H1 (cell line): ENCODE results near the gene CELF4. TPM values are rescaled to one million over a fixed set of nuclear protein-coding genes. Genes with fewer than 3 reads are reported as not detected.

Experiments used
- CTCF ChIA-PET: fragments of 300-600 bp; sonication (Branson Sonifier 250); formaldehyde crosslinking; loops from one replicate; lab custom pipeline; 2021; ENCODE audit not compliant: partially characterized antibody; lab: Charles Lee
- POLR2A ChIA-PET: fragments of 300-600 bp; sonication (Branson Sonifier 250); formaldehyde crosslinking; loops from one replicate; lab custom pipeline; 2021; ENCODE audit warnings: inconsistent platforms; ENCODE audit not compliant: partially characterized antibody; lab: Charles Lee
- DNase-seq, 2 experiments: peaks; one replicate each; pipeline versions ENCODE4 v3.0.0 to v3.0.0-alpha.2; 2010 to 2022; ENCODE audit warnings: low spot score in 2 of 2, low read depth in 1 of 2, mixed read lengths in 1 of 2
- FAIRE-seq: peaks from 2 replicates; lab custom pipeline; 2011; peaks lifted over from hg19 to GRCh38; lab: Jason Lieb, UNC
- H2AFZ ChIP-seq: 2 replicates; pipeline ENCODE4 v1.8.1; 2012; ENCODE audit warnings: low read length, inconsistent platforms
- H2AK5ac ChIP-seq: 2 replicates; pipeline ENCODE4 v1.6.1; 2013; ENCODE audit warnings: low read depth, low read length
- H2BK120ac ChIP-seq: replicated peaks from 2 replicates; pipeline ENCODE3; 2013; ENCODE audit warnings: low read depth, low read length, inconsistent platforms
- H2BK12ac ChIP-seq: 2 replicates; pipeline ENCODE4 v1.6.1; 2013; ENCODE audit warnings: low read depth, low read length
- H2BK15ac ChIP-seq: 2 replicates; pipeline ENCODE4 v1.6.1; 2013; ENCODE audit warnings: low read length
- H2BK20ac ChIP-seq: 2 replicates; pipeline ENCODE4 v1.6.1; 2013; ENCODE audit warnings: low read length
- H2BK5ac ChIP-seq: 2 replicates; pipeline ENCODE4 v1.6.1; 2013; ENCODE audit warnings: low read depth, low read length
- H3K14ac ChIP-seq: 2 replicates; pipeline ENCODE4 v1.6.1; 2013; ENCODE audit warnings: inconsistent platforms; ENCODE audit not compliant: insufficient read length
- H3K18ac ChIP-seq: 2 replicates; pipeline ENCODE4 v1.6.1; 2013; ENCODE audit warnings: low read length; ENCODE audit errors: extremely low read depth
- H3K23ac ChIP-seq: 2 replicates; pipeline ENCODE4 v1.6.1; 2013; ENCODE audit warnings: inconsistent platforms; ENCODE audit not compliant: insufficient read length
- H3K23me2 ChIP-seq: 2 replicates; pipeline ENCODE4 v1.6.1; 2013; ENCODE audit warnings: low read depth, low read length
- H3K27ac ChIP-seq: 2 replicates; pipeline ENCODE4 v1.6.1; 2011; ENCODE audit warnings: low read depth, low read length, inconsistent platforms
- H3K27me3 ChIP-seq, 4 experiments: replicated peaks in 1 of 4; 1 replicate in 1 of 4; 2 replicates in 3 of 4; pipeline versions ENCODE4 v1.6.1 to v1.8.1; 2011 to 2013; ENCODE audit warnings: low read length in 3 of 4, mild to moderate bottlenecking in 3 of 4, inconsistent platforms in 2 of 4, mixed read lengths in 2 of 4, moderate library complexity in 1 of 4; ENCODE audit not compliant: control insufficient read depth in 3 of 4, insufficient read depth in 3 of 4; ENCODE audit errors: extremely low read depth in 1 of 4
- H3K36me3 ChIP-seq, 4 experiments: 2 replicates each; pipeline versions ENCODE4 v1.6.1 to v1.8.1; 2011 to 2013; ENCODE audit warnings: mild to moderate bottlenecking in 4 of 4, low read length in 3 of 4, moderate library complexity in 2 of 4, control low read depth in 1 of 4, inconsistent platforms in 1 of 4; ENCODE audit not compliant: insufficient read depth in 4 of 4, control insufficient read depth in 2 of 4
- H3K4ac ChIP-seq: replicated peaks from 2 replicates; pipeline ENCODE3; 2013; ENCODE audit warnings: low read length, low read depth, mixed read lengths, inconsistent platforms; ENCODE audit not compliant: insufficient read length
- H3K4me1 ChIP-seq, 4 experiments: replicated peaks in 1 of 4; 1 replicate in 1 of 4; 2 replicates in 3 of 4; pipeline versions ENCODE4 v1.6.1 to v1.8.1; 2011 to 2013; ENCODE audit warnings: low read length in 3 of 4, inconsistent platforms in 2 of 4, mixed read lengths in 1 of 4; ENCODE audit not compliant: insufficient read depth in 4 of 4, control insufficient read depth in 3 of 4
- H3K4me2 ChIP-seq, 2 experiments: 2 replicates each; pipeline versions ENCODE4 v1.6.1 to v1.8.1; 2011 to 2013; ENCODE audit warnings: low read depth in 2 of 2, low read length in 2 of 2, control low read depth in 1 of 2, inconsistent platforms in 1 of 2, mild to moderate bottlenecking in 1 of 2; ENCODE audit not compliant: insufficient read depth in 1 of 2
- H3K4me3 ChIP-seq, 4 experiments: fragments of 200-600, 300-600 bp in 1 of 4; sonication (generic), shearing (Covaris generic), sonication (Bioruptor Twin) in 1 of 4; 2 replicates each; pipeline versions ENCODE4 v1.5.1 to v1.8.1; 2011 to 2016; ENCODE audit warnings: low read length in 4 of 4, low read depth in 3 of 4, control low read depth in 2 of 4, inconsistent platforms in 2 of 4, mild to moderate bottlenecking in 2 of 4, mixed read lengths in 1 of 4, moderate library complexity in 1 of 4; ENCODE audit not compliant: insufficient read depth in 2 of 4; ENCODE audit errors: extremely low read depth in 1 of 4
- H3K56ac ChIP-seq: replicated peaks from 2 replicates; pipeline ENCODE3; 2013; ENCODE audit warnings: low read depth, mild to moderate bottlenecking, mixed read lengths, low read length, inconsistent platforms; ENCODE audit not compliant: insufficient read length
- H3K79me1 ChIP-seq: 2 replicates; pipeline ENCODE4 v1.6.1; 2013; ENCODE audit warnings: low read depth, low read length, control low read depth
- H3K79me2 ChIP-seq, 2 experiments: 2 replicates each; pipeline versions ENCODE4 v1.6.1 to v1.8.1; 2012 to 2013; ENCODE audit warnings: low read length in 2 of 2, mild to moderate bottlenecking in 2 of 2, inconsistent platforms in 1 of 2; ENCODE audit not compliant: insufficient read depth in 2 of 2, control insufficient read depth in 1 of 2
- H3K9ac ChIP-seq, 4 experiments: replicated peaks in 1 of 4; 1 replicate in 1 of 4; 2 replicates in 3 of 4; pipeline versions ENCODE4 v1.6.1 to v1.8.1; 2011 to 2013; ENCODE audit warnings: low read depth in 3 of 4, low read length in 3 of 4, control low read depth in 2 of 4, mild to moderate bottlenecking in 2 of 4, moderate library complexity in 2 of 4, inconsistent platforms in 1 of 4; ENCODE audit errors: extremely low read depth in 1 of 4
- H3K9me3 ChIP-seq, 2 experiments: 2 replicates each; pipeline versions ENCODE4 v1.6.1 to v1.8.1; 2012 to 2013; ENCODE audit warnings: mild to moderate bottlenecking in 2 of 2, moderate library complexity in 2 of 2, control low read depth in 1 of 2, inconsistent platforms in 1 of 2, low read depth in 1 of 2, low read length in 1 of 2, mixed read lengths in 1 of 2; ENCODE audit not compliant: insufficient read depth in 2 of 2
- H4K20me1 ChIP-seq, 2 experiments: replicated peaks in 1 of 2; 2 replicates each; pipeline versions ENCODE3 to v1.8.1; 2011 to 2013; ENCODE audit warnings: inconsistent platforms in 2 of 2, low read length in 2 of 2, mild to moderate bottlenecking in 1 of 2; ENCODE audit not compliant: insufficient read depth in 2 of 2, control insufficient read depth in 1 of 2
- H4K5ac ChIP-seq: 2 replicates; pipeline ENCODE4 v1.6.1; 2013; ENCODE audit warnings: low read length, low read depth, mixed read lengths, inconsistent platforms; ENCODE audit not compliant: insufficient read length
- H4K8ac ChIP-seq: 2 replicates; pipeline ENCODE4 v1.8.0; 2013; ENCODE audit warnings: mild to moderate bottlenecking, moderate library complexity, low read length, inconsistent platforms; ENCODE audit not compliant: insufficient read depth; ENCODE audit errors: extremely low read depth
- H4K91ac ChIP-seq: replicated peaks from 2 replicates; pipeline ENCODE3; 2013; ENCODE audit warnings: low read length, mixed read lengths, inconsistent platforms; ENCODE audit not compliant: insufficient read length
- BRCA1 ChIP-seq: IDR thresholded peaks from 2 replicates; pipeline ENCODE4 v1.6.1; 2012; ENCODE audit warnings: low read depth, low read length, improper control_type of control experiment
- CHD1 ChIP-seq: IDR thresholded peaks from 2 replicates; pipeline ENCODE4 v1.6.1; 2012; ENCODE audit warnings: low read depth, low read length, improper control_type of control experiment
- EGR1 ChIP-seq: IDR thresholded peaks from 2 replicates; pipeline ENCODE4 v1.6.1; 2011; ENCODE audit warnings: low read depth, low read length, borderline replicate concordance
- FOSL1 ChIP-seq: IDR thresholded peaks from 2 replicates; pipeline ENCODE4 v1.6.1; 2011; ENCODE audit warnings: mild to moderate bottlenecking, low read depth, low read length, moderate library complexity; ENCODE audit not compliant: insufficient read depth
- KDM5A ChIP-seq: fragments of 200-600 bp; IDR thresholded peaks from 2 replicates; pipeline ENCODE4 v1.7.1; 2012; ENCODE audit warnings: mild to moderate bottlenecking, low read length, inconsistent platforms, mixed read lengths
- RFX5 ChIP-seq: IDR thresholded peaks from 2 replicates; pipeline ENCODE4 v1.6.1; 2011; ENCODE audit warnings: low read depth, low read length, improper control_type of control experiment, borderline replicate concordance
- RNF2 ChIP-seq: fragments of 200-900, 300-1000 bp; sonication (generic); IDR thresholded peaks from 2 replicates; pipeline ENCODE4 v1.7.1; 2016; ENCODE audit warnings: borderline replicate concordance, low read depth, mild to moderate bottlenecking, antibody characterized with exemption, low read length; ENCODE audit not compliant: poor library complexity, severe bottlenecking; ENCODE audit errors: missing control alignments
- SP1 ChIP-seq: IDR thresholded peaks from 2 replicates; pipeline ENCODE4 v1.6.1; 2011; ENCODE audit warnings: low read depth, low read length
- USF2 ChIP-seq: IDR thresholded peaks from 2 replicates; pipeline ENCODE4 v1.6.1; 2011; ENCODE audit warnings: low read length, improper control_type of control experiment
- WGBS, 2 experiments: shearing (Covaris generic) in 1 of 2; methylation state at CpG; one replicate each; pipeline versions ENCODE4 v1.1.6 to v1.1.7; 2013 to 2015; ENCODE audit warnings: low lambda C conversion rate in 2 of 2, mixed read lengths in 2 of 2, inconsistent platforms in 1 of 2, low coverage in 1 of 2, missing lambda C conversion rate in 1 of 2; ENCODE audit not compliant: insufficient replicate concordance in 2 of 2, insufficient coverage in 1 of 2, insufficient read length in 1 of 2; ENCODE audit errors: extremely low coverage in 1 of 2, missing lambda C conversion rate in 1 of 2; 5-methylcytosine and 5-hydroxymethylcytosine counted together
- polyA plus RNA-seq, 7 experiments: library from polyadenylated mRNA; depleted of rRNA in 3 of 7; stranded (reverse) in 5 of 7; unstranded in 2 of 7; fragments of >200 nt in 5 of 7; fragments of 200-250 nt in 2 of 7; gene quantifications; 1 replicate in 5 of 7; 2 replicates in 1 of 7; 4 replicates in 1 of 7; pipeline versions ENCODE4 v1.2.1 to v1.2.3, GENCODE V29; 2011 to 2013; ENCODE audit warnings: missing spikeins in 2 of 7, mixed read lengths in 2 of 7
- total RNA-seq: library from RNA; stranded (reverse); fragmentation: NEBNext Ultra II Directional; extraction: Animal tissue kit (Norgen Biotek cat#: 25700); gene quantifications from 2 replicates; pipeline ENCODE4 v1.2.1, GENCODE V29; 2021

CELF4 gene
- total and polyA plus RNA-seq, 2 of the 8 experiments (the other 6 are each of a cell fraction or from before 2014, with no cell fraction given): 1.6 to 3.4 TPM

- no peak overlapping the region for H3K56ac ChIP-seq
- no peaks in the 10 kb centered on the region for H3K79me2 ChIP-seq
- H2BK15ac ChIP-seq: no peak overlapping the region
- no peaks in the 10 kb centered on the region for H3K36me3 ChIP-seq
- H2BK12ac ChIP-seq: no peak overlapping the region
- H3K23ac ChIP-seq: no peak overlapping the region
- peaks cover 0 to 5% of the 10 kb centered on the region in 2 experiments; a peak in 1 of 4 replicates for H3K9me3 ChIP-seq
- H3K4ac ChIP-seq: no peak overlapping the region
- no peak overlapping the region for H3K4me3 ChIP-seq
- H3K4me1 ChIP-seq: peaks cover 0 to 13% (median 2%) of the 10 kb centered on the region in 4 experiments; a peak in 5 of 7 replicates
- H3K79me1 ChIP-seq: no peaks in the 10 kb centered on the region
- peaks cover 12 to 15% (median 13%) of the 10 kb centered on the region in 4 experiments for H3K27me3 ChIP-seq
- FAIRE-seq (no peak), DNase-seq (no peak)
- H3K23me2 ChIP-seq: no peaks in the 10 kb centered on the region
- H3K18ac ChIP-seq: no peak overlapping the region
- no peak overlapping the region for H2BK120ac ChIP-seq
- CTCF ChIA-PET: interaction anchor here (0.7 to 1.9 kb wide), 3 partner anchors 14 to 281 kb away, joined by 3 to 4 read pairs (median 3); no protein-coding TSS in a partner anchor
- no peak for TF ChIP-seq RFX5
- TF ChIP-seq RNF2: no peak
- no peak for TF ChIP-seq SP1
- no peak for TF ChIP-seq CHD1
- TF ChIP-seq FOSL1: no peak
- no peak for TF ChIP-seq BRCA1
- no peak for TF ChIP-seq EGR1
- no peak for TF ChIP-seq USF2
- no peak for TF ChIP-seq KDM5A
- H3K9ac ChIP-seq: no peak overlapping the region
- no peak overlapping the region for H4K91ac ChIP-seq
- no peak overlapping the region for H2AK5ac ChIP-seq
- no peak overlapping the region for H4K8ac ChIP-seq
- 82% methylated on average over 5 of the region's 5 CpGs; no CpG with 5 or more reads in 1 of the 2 experiments for WGBS, 2 experiments
- no peak overlapping the region for H4K5ac ChIP-seq
- POLR2A ChIA-PET: no interaction called here
- H3K27ac ChIP-seq: no peak overlapping the region
- no peak overlapping the region for H2AFZ ChIP-seq
- no peak overlapping the region for H2BK5ac ChIP-seq
- no peak overlapping the region for H3K14ac ChIP-seq
- H4K20me1 ChIP-seq: peaks cover 0 to 2% of the 10 kb centered on the region in 2 experiments
- H2BK20ac ChIP-seq: no peak overlapping the region
- H3K4me2 ChIP-seq: no peak overlapping the region
Observed at GRCh38 chr18:37222999-37223378, 342.6 kb downstream of the CELF4 start.
